ENCODE measurements around the gene FAM131B. TPM values are rescaled to one million over a fixed set of nuclear protein-coding genes. Genes with fewer than 3 reads are reported as not detected.

Gene FAM131B
- total RNA-seq, 1 donor from 2014 or later: 0.19 TPM

Small RNAs within 50 kb of the gene (microRNA-seq; reads per million reads assigned to microRNA genes)
- not detected for gene MIR6892

Other genes with a start within 250 kb of the FAM131B start
- not detected for gene PIP, start 230.6 kb downstream of the FAM131B start, total RNA-seq
- not detected for gene TAS2R39, start 179.3 kb downstream of the FAM131B start, total RNA-seq
- gene TAS2R40, start 140.7 kb downstream of the FAM131B start, total RNA-seq: not detected
- 208 TPM for gene GSTK1, start 99.3 kb downstream of the FAM131B start, total RNA-seq
- gene TMEM139, start 77.8 kb downstream of the FAM131B start, total RNA-seq: 6.9 TPM
- 12.6 TPM for gene CASP2, start 74.4 kb downstream of the FAM131B start, total RNA-seq
- not detected for gene CLCN1, start 46.6 kb downstream of the FAM131B start, total RNA-seq
- 126 TPM for gene ZYX, start 18.6 kb upstream of the FAM131B start, total RNA-seq
- not detected for gene EPHA1, start 46.1 kb upstream of the FAM131B start, total RNA-seq
- not detected for gene TAS2R60, start 80.7 kb upstream of the FAM131B start, total RNA-seq
- gene TAS2R41, start 115.2 kb upstream of the FAM131B start, total RNA-seq: not detected
- not detected for gene CTAGE15, start 209.1 kb upstream of the FAM131B start, total RNA-seq

Measured in cardiac septum (tissue), 1 donor.